Mononuclear cell (primary cell): Measurements from ENCODE around the gene LIN7C. TPM values are rescaled to one million over a fixed set of nuclear protein-coding genes. Genes with fewer than 3 reads are reported as not detected.
"Not testable (repeated sequence)": the region's sequence is repeated elsewhere in the genome, so short reads cannot be mapped to it uniquely, and the experiment has no call there.

Experiments
- H3K27me3 ChIP-seq: 2 replicates; pipeline ENCODE4 v1.6.0; 2011; ENCODE audit warnings: low read length, control low read depth; ENCODE audit not compliant: insufficient read depth
- H3K4me1 ChIP-seq: 2 replicates; pipeline ENCODE4 v1.5.1; 2011; ENCODE audit warnings: mild to moderate bottlenecking, low read length, control low read depth; ENCODE audit not compliant: insufficient read depth
- H3K4me3 ChIP-seq: 2 replicates; pipeline ENCODE4 v1.5.1; 2011; ENCODE audit warnings: mild to moderate bottlenecking, low read length, moderate library complexity
- H3K9me3 ChIP-seq: 2 replicates; pipeline ENCODE4 v1.5.1; 2011; ENCODE audit warnings: low read depth, mild to moderate bottlenecking, control low read depth, low read length
- total RNA-seq: library from RNA; depleted of rRNA; stranded (reverse); fragments of >200 nt; gene quantifications from one replicate; pipeline ENCODE4 v1.2.3, GENCODE V29; 2012

The LIN7C gene
- total RNA-seq, 1 donor: 36.6 TPM

DNA sequence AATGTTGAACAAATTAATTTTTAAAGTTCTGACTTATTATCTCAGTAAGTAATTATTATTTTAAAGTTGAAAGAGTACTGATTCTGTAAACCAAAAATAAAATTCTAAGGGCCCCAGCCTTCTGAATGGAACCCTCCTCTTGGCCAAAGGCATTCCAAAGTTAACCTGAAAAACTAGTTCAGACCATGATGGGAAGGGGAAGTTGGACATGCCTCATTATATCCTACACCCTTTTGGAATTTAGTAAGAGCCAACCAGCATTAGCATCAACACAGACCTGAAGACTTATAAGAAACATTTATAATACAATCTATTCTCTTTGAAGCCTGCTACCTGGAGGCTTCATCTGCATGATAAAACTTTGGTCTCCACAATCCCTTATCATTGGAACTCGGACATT, 52.9 kb downstream of the LIN7C start:
- Histone ChIP-seq H3K4me3 (no peak overlapping the region), H3K27me3 (no peaks in the 10 kb centered on the region), H3K9me3 (no peaks in the 10 kb centered on the region), H3K4me1 (no peaks in the 10 kb centered on the region)

DNA sequence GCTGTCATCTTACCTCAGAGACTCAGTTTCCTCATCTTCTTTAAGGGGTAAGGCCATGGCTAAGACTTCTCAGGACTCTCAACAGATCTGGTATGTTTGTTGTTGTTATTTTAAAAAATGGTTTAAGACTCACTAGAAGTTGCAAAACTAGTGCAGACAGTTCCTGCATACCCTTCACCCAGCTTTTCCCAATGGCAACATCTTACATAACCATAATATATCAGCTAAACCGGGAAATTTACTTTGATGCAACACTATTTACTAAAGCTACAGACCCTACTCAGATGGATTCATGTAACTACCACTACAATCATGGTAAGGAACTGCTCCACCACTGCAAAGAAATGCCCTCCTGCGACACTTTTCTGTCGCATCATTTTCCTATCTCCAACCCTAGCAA, 54.4 kb downstream of the LIN7C start:
- Histone ChIP-seq H3K9me3 (no peaks in the 10 kb centered on the region), H3K27me3 (no peaks in the 10 kb centered on the region), H3K4me3 (no peak overlapping the region), H3K4me1 (no peaks in the 10 kb centered on the region)

DNA sequence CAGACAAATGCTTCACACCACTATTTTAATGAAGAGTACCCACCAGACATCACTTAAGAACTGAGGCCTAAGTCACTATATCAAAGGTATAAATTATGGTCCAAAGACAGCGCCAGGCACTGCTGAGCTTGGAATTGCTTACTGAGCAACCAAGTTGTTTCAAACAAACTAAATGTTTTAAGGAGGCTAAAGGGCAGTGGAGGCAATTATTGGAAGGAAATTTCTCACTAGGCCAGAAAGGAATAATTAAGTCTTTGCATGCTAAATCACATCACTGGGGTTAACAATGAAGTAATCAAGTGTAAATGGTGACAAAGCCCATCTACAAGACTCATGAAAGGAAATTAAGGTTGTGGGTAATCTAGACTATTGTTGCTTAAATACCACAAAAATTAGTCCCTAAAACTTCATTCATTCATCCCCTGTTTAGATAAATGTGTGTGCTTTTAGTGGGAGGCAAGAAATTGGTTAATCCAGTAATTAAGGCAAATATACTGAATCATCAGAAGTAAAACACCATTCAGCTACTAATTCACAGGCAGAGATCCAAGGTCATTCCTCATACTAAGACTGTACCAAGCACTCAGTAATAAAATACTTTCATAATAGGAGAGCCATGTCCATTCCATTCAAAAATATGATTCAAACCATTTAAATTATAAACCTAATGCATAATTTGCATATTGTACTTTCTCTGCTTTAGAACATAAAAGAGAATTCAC, 55.2 kb downstream of the LIN7C start:
- Histone ChIP-seq H3K9me3 (no peaks in the 10 kb centered on the region), H3K4me3 (no peak overlapping the region), H3K4me1 (no peaks in the 10 kb centered on the region), H3K27me3 (no peaks in the 10 kb centered on the region)

DNA sequence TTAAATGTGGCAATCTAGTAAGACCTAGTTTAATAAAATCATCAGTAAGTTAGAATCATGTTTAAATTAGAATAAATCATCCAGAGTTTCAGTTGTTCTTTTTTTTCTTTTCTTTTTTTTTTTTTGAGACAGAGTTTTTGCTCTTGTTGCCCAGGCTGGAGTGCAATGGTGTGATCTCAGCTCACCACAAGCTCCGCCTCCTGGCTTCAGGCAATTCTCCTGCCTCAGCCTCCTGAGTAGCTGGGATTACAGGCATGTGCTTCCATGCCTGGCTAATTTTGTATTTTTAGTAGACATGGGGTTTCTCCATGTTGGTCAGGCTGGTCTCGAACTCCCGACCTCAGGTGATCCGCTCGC, 58.4 kb downstream of the LIN7C start:
- not testable (repeated sequence) for H3K9me3 ChIP-seq, H3K4me3 ChIP-seq, H3K27me3 ChIP-seq, H3K4me1 ChIP-seq

DNA sequence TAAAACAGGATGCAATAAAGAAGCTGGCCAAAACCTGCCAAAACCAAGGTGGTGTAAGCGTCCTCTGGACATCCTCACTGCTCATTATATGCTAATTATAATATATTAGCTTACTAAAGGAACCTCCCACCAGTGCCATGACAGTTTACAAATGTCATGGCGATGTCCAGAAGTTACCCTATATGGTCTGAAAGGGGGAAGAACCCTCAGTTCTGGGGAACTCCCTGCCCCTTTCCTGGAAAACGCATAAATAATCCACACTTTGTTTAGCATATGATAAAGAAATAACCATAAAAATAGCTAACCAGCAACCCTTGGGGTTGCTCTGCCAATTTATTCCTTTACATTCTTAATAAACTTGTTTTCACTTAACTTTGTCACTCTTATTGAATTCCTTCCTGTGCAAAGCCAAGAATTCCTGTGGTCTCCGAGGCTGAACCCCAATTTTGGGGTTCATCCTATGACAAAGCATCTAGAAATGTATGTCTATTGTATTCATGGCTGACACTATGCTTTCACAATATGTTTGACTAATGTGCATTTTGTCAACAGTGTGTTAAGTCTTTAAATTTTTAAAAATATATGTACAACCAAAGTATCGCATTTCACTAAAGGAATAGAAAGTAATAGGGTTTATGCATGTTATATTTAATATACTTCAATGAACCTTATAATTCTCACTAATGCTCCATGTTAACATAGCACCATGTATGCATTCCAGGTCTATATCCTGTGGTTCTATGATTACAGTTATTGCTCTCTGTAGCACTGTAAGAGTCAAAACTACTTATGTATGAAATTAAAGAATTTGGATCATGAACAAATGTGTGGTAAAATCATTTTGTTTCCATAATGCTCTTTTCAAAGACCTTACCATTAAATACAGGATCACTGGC, 59.0 kb downstream of the LIN7C start:
- Histone ChIP-seq H3K27me3 (no peaks in the 10 kb centered on the region), H3K4me3 (no peak overlapping the region), H3K9me3 (no peaks in the 10 kb centered on the region)

DNA sequence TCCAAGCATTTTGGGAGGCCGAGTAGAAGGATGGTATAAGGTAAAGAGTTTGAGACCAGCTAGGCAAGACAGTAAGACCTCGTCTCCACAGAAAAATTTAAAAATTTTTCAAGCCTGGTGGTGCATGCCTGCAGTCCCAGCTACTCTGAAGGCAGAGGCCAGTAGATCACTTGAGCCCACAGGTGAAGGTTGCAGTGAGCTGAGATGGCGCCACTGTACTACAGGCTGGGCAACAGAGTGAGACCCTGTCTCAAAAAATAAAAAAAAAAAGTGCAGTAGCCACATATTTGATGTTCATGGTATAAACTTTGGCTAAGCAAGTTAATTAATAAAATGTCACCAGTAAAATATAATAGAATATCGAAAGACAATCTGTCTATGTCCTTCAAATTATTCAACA, 60.9 kb downstream of the LIN7C start:
- H3K4me3 ChIP-seq: no peak overlapping the region

More for the DNA sequence above, 59.0 kb downstream of the LIN7C start:
- no peaks in the 10 kb centered on the region for H3K4me1 ChIP-seq

DNA sequence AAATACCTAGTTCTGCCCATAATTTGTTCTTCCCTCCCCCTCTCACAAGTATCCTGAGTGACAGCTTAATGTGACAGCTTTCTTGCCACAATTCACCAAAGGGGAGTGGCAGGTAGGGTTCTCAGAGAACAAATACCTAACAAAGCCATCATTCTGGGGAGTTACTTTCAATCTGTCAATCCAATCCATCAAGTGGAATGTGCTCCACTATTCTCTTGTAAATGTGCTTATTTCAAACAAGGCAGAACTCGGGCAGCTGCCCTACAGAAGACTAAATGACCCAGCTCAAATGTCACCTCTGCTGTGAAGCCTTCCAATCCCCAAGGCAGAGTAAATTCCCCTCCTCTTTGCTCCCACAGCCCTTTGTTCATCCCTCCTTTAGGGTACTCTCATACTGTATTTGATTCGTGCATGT, 61.8 kb downstream of the LIN7C start:
- H3K27me3 ChIP-seq: no peaks in the 10 kb centered on the region

More for the DNA sequence above, 60.9 kb downstream of the LIN7C start:
- no peaks in the 10 kb centered on the region for H3K9me3 ChIP-seq
- H3K27me3 ChIP-seq: no peaks in the 10 kb centered on the region
- no peaks in the 10 kb centered on the region for H3K4me1 ChIP-seq

More for the DNA sequence above, 61.8 kb downstream of the LIN7C start:
- no peaks in the 10 kb centered on the region for H3K4me1 ChIP-seq
- H3K4me3 ChIP-seq: no peak overlapping the region
- no peaks in the 10 kb centered on the region for H3K9me3 ChIP-seq

Other genes starting within 250 kb of the LIN7C start
- 1.4 TPM for gene CCDC34, start 143.6 kb downstream of the LIN7C start, total RNA-seq
- gene LGR4, start 34.0 kb downstream of the LIN7C start, total RNA-seq: 2.3 TPM
- gene BDNF, start 193.7 kb upstream of the LIN7C start, total RNA-seq: under 0.01 TPM